PC-9 (cell line): Measurements from ENCODE around the gene RAB4B. TPM values are rescaled to one million over a fixed set of nuclear protein-coding genes. Genes with fewer than 3 reads are reported as not detected.
"Not testable (repeated sequence)": the region's sequence is repeated elsewhere in the genome, so short reads cannot be mapped to it uniquely, and the experiment has no call there.

Experiments
- BruUV-seq: library from RNA; stranded (reverse); fragments of 400-500 nt; replicated peaks from 2 replicates; lab custom pipeline; 2021; lab: Mats Ljungman, UMichigan
- CTCF ChIA-PET: fragments of 300-600 bp; sonication (Branson Sonifier 250); formaldehyde crosslinking; loops from one replicate; lab custom pipeline; 2022; ENCODE audit warnings: antibody characterized with exemption; lab: Charles Lee
- POLR2A ChIA-PET: fragments of 300-600 bp; sonication (Branson Sonifier 250); formaldehyde crosslinking; loops from one replicate; lab custom pipeline; 2022; ENCODE audit warnings: antibody characterized with exemption; ENCODE audit not compliant: unreplicated experiment; lab: Charles Lee
- DNase-seq, 2 experiments: peaks; one replicate each; pipeline versions ENCODE4 v3.0.0 to v3.0.0-alpha.2; 2015 to 2022; ENCODE audit warnings: mixed read lengths in 1 of 2
- H2AFZ ChIP-seq: fragments of 200-600 bp; sonication (generic); 2 replicates; pipeline ENCODE4 v1.8.1; 2017; ENCODE audit warnings: antibody characterized with exemption
- H3F3A ChIP-seq: fragments of 200-600 bp; sonication (generic); 2 replicates; pipeline ENCODE4 v1.8.1; 2017; ENCODE audit warnings: antibody characterized with exemption, mild to moderate bottlenecking, low read depth; ENCODE audit not compliant: insufficient read depth
- H3K27ac ChIP-seq: fragments of 200-600 bp; sonication (generic); 2 replicates; pipeline ENCODE4 v1.6.1; 2016; ENCODE audit warnings: mixed run types
- H3K27me3 ChIP-seq: fragments of 200-600 bp; sonication (generic); 2 replicates; pipeline ENCODE4 v1.6.1; 2016; ENCODE audit warnings: low read depth, mixed run types; ENCODE audit not compliant: insufficient read depth
- H3K36me3 ChIP-seq: fragments of 200-600 bp; sonication (generic); 2 replicates; pipeline ENCODE4 v1.6.1; 2016; ENCODE audit warnings: low read depth, mixed run types
- H3K4me1 ChIP-seq: fragments of 200-600 bp; sonication (generic); replicated peaks from 2 replicates; pipeline ENCODE4 v1.6.1; 2016; ENCODE audit warnings: mixed run types; ENCODE audit not compliant: insufficient read depth
- H3K4me2 ChIP-seq: fragments of 200-600 bp; sonication (generic); 2 replicates; pipeline ENCODE4 v1.6.1; 2017; ENCODE audit warnings: mixed run types
- H3K4me3 ChIP-seq: fragments of 200-600 bp; sonication (generic); 2 replicates; pipeline ENCODE4 v1.6.1; 2016; ENCODE audit warnings: mixed run types
- H3K79me2 ChIP-seq: fragments of 200-600 bp; sonication (generic); 2 replicates; pipeline ENCODE4 v1.6.1; 2017; ENCODE audit warnings: low read depth, mixed run types
- H3K9me2 ChIP-seq: fragments of 200-600 bp; sonication (generic); 2 replicates; pipeline ENCODE4 v1.8.1; 2017; ENCODE audit warnings: mild to moderate bottlenecking; ENCODE audit not compliant: insufficient read depth
- H3K9me3 ChIP-seq: fragments of 200-600 bp; sonication (generic); 2 replicates; pipeline ENCODE4 v1.8.1; 2016; ENCODE audit warnings: low read depth; ENCODE audit not compliant: insufficient read depth
- H4K20me1 ChIP-seq: fragments of 200-600 bp; sonication (generic); 2 replicates; pipeline ENCODE4 v1.8.1; 2017; ENCODE audit not compliant: insufficient read depth
- CTCF ChIP-seq: fragments of 200-600 bp; sonication (generic); conservative IDR thresholded peaks from 2 replicates; pipeline ENCODE4 v1.6.1; 2017; ENCODE audit warnings: mixed run types, antibody characterized with exemption, mild to moderate bottlenecking, moderate library complexity
- EZH2 ChIP-seq: fragments of 200-600 bp; sonication (generic); IDR thresholded peaks from 2 replicates; pipeline ENCODE4 v1.8.0; 2017; ENCODE audit warnings: antibody characterized with exemption, low read depth
- intact Hi-C: fragments of 100-400 bp; cut with micrococcal nuclease; formaldehyde crosslinking; loops from one replicate; pipeline ENCODE4 v1.10.0; 2022; ENCODE audit not compliant: unreplicated experiment
- total RNA-seq: library from RNA; stranded (reverse); gene quantifications from 2 replicates; pipeline ENCODE4 v1.2.3, GENCODE V29; 2021

The RAB4B gene
- total RNA-seq, 1 experiment from 2014 or later: 22.2 TPM

- H2AFZ ChIP-seq: no peak overlapping the region
- H3K36me3 ChIP-seq: peaks cover 56% of the 10 kb centered on the region
- CTCF ChIA-PET: no interaction called here
These were observed 14.1 kb upstream of the RAB4B start for GRCh38 chr19:40763963-40764362.

GRCh38 chr19:40766385-40766784, 11.7 kb upstream of the RAB4B start:
- H3K79me2 ChIP-seq, CTCF ChIA-PET, H2AFZ ChIP-seq, H3K4me1 ChIP-seq, POLR2A ChIA-PET, H3K27ac ChIP-seq, H3K4me3 ChIP-seq, H3K9me2 ChIP-seq, H3K9me3 ChIP-seq, H3K4me2 ChIP-seq, DNase-seq, intact Hi-C loops, BruUV-seq, H3K27me3 ChIP-seq: not testable (repeated sequence)
- Histone ChIP-seq H3F3A (peaks cover 61% of the 10 kb centered on the region; the same call in 1 of the 2 replicates), H4K20me1 (peaks cover 38% of the 10 kb centered on the region), H3K36me3 (peaks cover 35% of the 10 kb centered on the region)

More at GRCh38 chr19:40763963-40764362, 14.1 kb upstream of the RAB4B start:
- POLR2A ChIA-PET: no interaction called here
- Histone ChIP-seq H3K4me1 (no peaks in the 10 kb centered on the region), H3F3A (peaks cover 68% of the 10 kb centered on the region; the same call in 1 of the 2 replicates), H3K27me3 (no peaks in the 10 kb centered on the region), H3K27ac (no peak overlapping the region), H3K4me2 (no peak overlapping the region), H3K4me3 (no peak overlapping the region), H3K9me3 (no peaks in the 10 kb centered on the region), H4K20me1 (peaks cover 60% of the 10 kb centered on the region), H3K9me2 (no peaks in the 10 kb centered on the region), H3K79me2 (0 out of 2 replicates have a peak, but pooled peaks cover 4% of the 10 kb centered on the region)
- TF ChIP-seq CTCF (no peak), EZH2 (no peak)
- no peak for DNase-seq
- intact Hi-C loops: no loop called here
- no TSS peak for BruUV-seq

- Histone ChIP-seq H3K9me2 (no peaks in the 10 kb centered on the region), H3K4me3 (no peak overlapping the region), H4K20me1 (peaks cover 15% of the 10 kb centered on the region), H3K27me3 (no peaks in the 10 kb centered on the region), H3K4me2 (no peak overlapping the region), H2AFZ (no peak overlapping the region), H3K79me2 (no peaks in the 10 kb centered on the region), H3K4me1 (no peaks in the 10 kb centered on the region), H3K36me3 (peaks cover 14% of the 10 kb centered on the region), H3K9me3 (no peaks in the 10 kb centered on the region), H3F3A (peaks cover 48% of the 10 kb centered on the region; the same call in 1 of the 2 replicates), H3K27ac (no peak overlapping the region)
- TF ChIP-seq CTCF (no peak), EZH2 (no peak)
- ChIA-PET POLR2A (no interaction called here), CTCF (no interaction called here)
- DNase-seq: no peak
- intact Hi-C loops: no loop called here
- BruUV-seq: no TSS peak
These were observed 9.2 kb upstream of the RAB4B start for GRCh38 chr19:40768869-40769268.

- H3K9me3 ChIP-seq, H3K4me3 ChIP-seq, H3K9me2 ChIP-seq, H3K4me2 ChIP-seq, H3K27me3 ChIP-seq, POLR2A ChIA-PET, H3K36me3 ChIP-seq, H3K27ac ChIP-seq, H3K4me1 ChIP-seq, intact Hi-C loops, H4K20me1 ChIP-seq, CTCF ChIA-PET, H3K79me2 ChIP-seq, DNase-seq, H2AFZ ChIP-seq, BruUV-seq: not testable (repeated sequence)
- peaks cover 31% of the 10 kb centered on the region; the same call in 1 of the 2 replicates for H3F3A ChIP-seq
These were observed 6.8 kb upstream of the RAB4B start for GRCh38 chr19:40771101-40771862.
